Ovary (tissue), 3 donors: ENCODE results near the gene FRZB.

ENCODE experiments used
- EP300 ChIP-seq: sonication (generic); formaldehyde crosslinking; IDR thresholded peaks from one replicate; pipeline ENCODE4 v1.6.1; 2017; ENCODE audit warnings: antibody characterized with exemption
- POLR2A ChIP-seq: fragments of 450-650 bp; IDR thresholded peaks from one replicate; pipeline ENCODE4 v1.6.1; 2017; ENCODE audit warnings: antibody characterized with exemption, mild to moderate bottlenecking, moderate library complexity
- TF ChIP-seq, protein P1 (sequence below), 3 donors: fragments of 450-650 bp in 2 of 3; fragments of 200-600 bp in 1 of 3; IDR thresholded peaks; one replicate each; pipeline versions ENCODE4 v1.5.1 to v1.8.0; 2016 to 2022; ENCODE audit warnings: antibody characterized with exemption in 3 of 3, mild to moderate bottlenecking in 1 of 3
- donor health status: DM: no; HTN: no; CAD: no.

DNA sequence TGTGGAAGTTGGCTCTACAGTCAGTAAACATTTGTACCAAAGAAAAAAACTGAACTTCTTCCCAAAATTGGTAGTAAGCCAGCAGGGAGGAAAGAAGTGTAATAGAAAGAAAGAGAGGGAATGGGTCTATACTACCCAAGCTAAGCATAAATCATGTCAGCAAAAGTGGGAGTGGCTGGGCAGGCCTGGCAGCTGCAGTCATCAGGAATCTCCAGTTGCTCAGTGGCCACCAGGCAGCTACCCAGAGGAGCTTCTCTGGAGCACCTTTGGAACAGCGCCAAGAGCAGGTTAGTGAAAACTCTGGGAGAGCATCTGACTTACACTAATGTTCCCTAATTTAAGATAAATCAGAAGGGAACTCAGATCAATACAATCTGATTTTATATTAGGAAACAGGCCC lies 14.3 kb downstream of the FRZB start:
- TF ChIP-seq, protein P1, sequence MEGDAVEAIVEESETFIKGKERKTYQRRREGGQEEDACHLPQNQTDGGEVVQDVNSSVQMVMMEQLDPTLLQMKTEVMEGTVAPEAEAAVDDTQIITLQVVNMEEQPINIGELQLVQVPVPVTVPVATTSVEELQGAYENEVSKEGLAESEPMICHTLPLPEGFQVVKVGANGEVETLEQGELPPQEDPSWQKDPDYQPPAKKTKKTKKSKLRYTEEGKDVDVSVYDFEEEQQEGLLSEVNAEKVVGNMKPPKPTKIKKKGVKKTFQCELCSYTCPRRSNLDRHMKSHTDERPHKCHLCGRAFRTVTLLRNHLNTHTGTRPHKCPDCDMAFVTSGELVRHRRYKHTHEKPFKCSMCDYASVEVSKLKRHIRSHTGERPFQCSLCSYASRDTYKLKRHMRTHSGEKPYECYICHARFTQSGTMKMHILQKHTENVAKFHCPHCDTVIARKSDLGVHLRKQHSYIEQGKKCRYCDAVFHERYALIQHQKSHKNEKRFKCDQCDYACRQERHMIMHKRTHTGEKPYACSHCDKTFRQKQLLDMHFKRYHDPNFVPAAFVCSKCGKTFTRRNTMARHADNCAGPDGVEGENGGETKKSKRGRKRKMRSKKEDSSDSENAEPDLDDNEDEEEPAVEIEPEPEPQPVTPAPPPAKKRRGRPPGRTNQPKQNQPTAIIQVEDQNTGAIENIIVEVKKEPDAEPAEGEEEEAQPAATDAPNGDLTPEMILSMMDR (IDR thresholded peaks at IDR 0.05): no peak
- TF ChIP-seq POLR2A (no peak), EP300 (no peak)
